Nephron progenitor cell (in vitro differentiated cells): ENCODE data around the gene APOF.

Source experiments
- DNase-seq: peaks from one replicate; pipeline ENCODE4 v3.0.0; 2021
- H3K27ac Mint-ChIP-seq: 2 replicates; pipeline ENCODE4 v1.8.0; 2021; ENCODE audit warnings: mild to moderate bottlenecking, moderate library complexity, mixed read lengths
- H3K27me3 Mint-ChIP-seq: 2 replicates; pipeline ENCODE4 v1.8.0; 2021; ENCODE audit warnings: mild to moderate bottlenecking, low read depth, mixed read lengths; ENCODE audit not compliant: poor library complexity
- H3K36me3 Mint-ChIP-seq: 2 replicates; pipeline ENCODE4 v1.8.0; 2021; ENCODE audit warnings: low read depth, mixed read lengths
- H3K4me1 Mint-ChIP-seq: 2 replicates; pipeline ENCODE4 v1.8.0; 2021; ENCODE audit warnings: mixed read lengths
- H3K4me3 Mint-ChIP-seq: 2 replicates; pipeline ENCODE4 v1.8.0; 2021; ENCODE audit warnings: mild to moderate bottlenecking, moderate library complexity, mixed read lengths
- H3K9me3 Mint-ChIP-seq: 2 replicates; pipeline ENCODE4 v1.8.0; 2021; ENCODE audit warnings: mild to moderate bottlenecking, moderate library complexity, mixed read lengths
- TF ChIP-seq, protein P1 (sequence below): fragments of 200-600 bp; sonication (generic); IDR thresholded peaks from 2 replicates; pipeline ENCODE4 v1.5.0; 2021; ENCODE audit warnings: antibody characterized with exemption

Gene APOF

DNA sequence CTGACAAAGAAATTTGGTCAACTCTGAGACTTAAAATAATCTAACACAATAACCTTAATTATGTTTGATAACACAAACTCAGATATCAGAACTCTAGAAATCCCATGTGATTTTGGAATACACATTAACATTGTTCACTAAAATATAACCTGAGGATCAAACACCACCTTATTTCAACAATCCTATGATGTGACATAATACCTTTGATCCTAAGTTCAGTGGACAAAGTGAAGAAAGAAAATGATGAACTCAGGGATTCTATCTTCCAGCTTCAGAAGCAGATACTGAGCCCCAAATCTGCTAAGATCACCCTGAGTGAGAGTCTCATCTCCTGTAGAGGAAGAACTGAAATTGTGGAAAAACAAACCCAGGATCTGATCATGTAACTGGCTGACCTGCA, 35.7 kb upstream of the APOF start:
- H3K36me3 Mint-ChIP-seq: no peaks in the 10 kb centered on the region
- H3K27ac Mint-ChIP-seq: no peak overlapping the region
- TF ChIP-seq, protein P1, sequence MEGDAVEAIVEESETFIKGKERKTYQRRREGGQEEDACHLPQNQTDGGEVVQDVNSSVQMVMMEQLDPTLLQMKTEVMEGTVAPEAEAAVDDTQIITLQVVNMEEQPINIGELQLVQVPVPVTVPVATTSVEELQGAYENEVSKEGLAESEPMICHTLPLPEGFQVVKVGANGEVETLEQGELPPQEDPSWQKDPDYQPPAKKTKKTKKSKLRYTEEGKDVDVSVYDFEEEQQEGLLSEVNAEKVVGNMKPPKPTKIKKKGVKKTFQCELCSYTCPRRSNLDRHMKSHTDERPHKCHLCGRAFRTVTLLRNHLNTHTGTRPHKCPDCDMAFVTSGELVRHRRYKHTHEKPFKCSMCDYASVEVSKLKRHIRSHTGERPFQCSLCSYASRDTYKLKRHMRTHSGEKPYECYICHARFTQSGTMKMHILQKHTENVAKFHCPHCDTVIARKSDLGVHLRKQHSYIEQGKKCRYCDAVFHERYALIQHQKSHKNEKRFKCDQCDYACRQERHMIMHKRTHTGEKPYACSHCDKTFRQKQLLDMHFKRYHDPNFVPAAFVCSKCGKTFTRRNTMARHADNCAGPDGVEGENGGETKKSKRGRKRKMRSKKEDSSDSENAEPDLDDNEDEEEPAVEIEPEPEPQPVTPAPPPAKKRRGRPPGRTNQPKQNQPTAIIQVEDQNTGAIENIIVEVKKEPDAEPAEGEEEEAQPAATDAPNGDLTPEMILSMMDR: no peak
- H3K27me3 Mint-ChIP-seq: peaks cover 11% of the 10 kb centered on the region
- H3K9me3 Mint-ChIP-seq: peaks cover 30% of the 10 kb centered on the region
- H3K4me1 Mint-ChIP-seq: no peaks in the 10 kb centered on the region
- H3K4me3 Mint-ChIP-seq: no peak overlapping the region
- no peak for DNase-seq

DNA sequence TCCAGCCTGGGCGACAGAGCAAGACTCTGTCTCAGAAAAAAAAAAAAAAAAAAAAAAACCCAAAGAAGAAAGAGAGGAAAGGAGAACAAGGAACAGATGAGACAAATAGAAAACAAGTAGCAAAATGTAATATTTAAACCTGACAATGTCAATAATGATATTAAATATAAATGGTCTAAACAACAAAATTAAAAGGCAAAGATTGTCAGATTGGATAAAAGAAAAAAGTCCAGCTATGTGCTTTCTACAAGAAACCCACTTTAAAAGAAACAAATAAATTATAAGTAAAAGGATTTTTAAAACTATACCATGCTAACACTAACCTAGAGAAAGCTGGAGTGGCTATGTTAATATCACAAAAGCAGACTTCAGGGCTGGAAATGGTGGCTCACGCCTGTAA, 29.7 kb upstream of the APOF start:
- Mint-ChIP-seq H3K4me1 (peaks cover 22% of the 10 kb centered on the region), H3K27ac (no peak overlapping the region)
- TF ChIP-seq, protein P1: no peak

DNA sequence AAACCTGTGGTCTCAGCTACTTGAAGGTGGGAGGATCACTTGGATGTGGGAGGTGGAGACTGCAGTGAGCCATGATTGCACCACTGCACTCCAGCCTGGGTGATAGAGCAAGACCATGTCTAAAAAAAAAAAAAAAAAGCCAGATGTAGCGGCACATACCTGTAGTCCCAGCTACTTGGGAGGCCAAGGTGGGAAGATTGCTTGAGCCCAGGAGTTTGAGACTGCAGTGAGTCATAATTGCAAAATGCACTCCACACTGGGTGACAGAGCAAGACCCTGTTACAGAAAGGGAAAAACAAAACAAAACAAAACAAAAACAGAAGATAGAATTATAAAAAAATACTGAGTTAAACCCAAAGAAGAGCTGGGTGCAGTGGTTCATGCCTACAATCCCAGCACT, 29.1 kb upstream of the APOF start:
- H3K4me1 Mint-ChIP-seq: peaks cover 28% of the 10 kb centered on the region
- H3K27me3 Mint-ChIP-seq: peaks cover 2% of the 10 kb centered on the region
- TF ChIP-seq, protein P1: no peak
- peaks cover 23% of the 10 kb centered on the region for H3K9me3 Mint-ChIP-seq
- DNase-seq: no peak
- no peak overlapping the region for H3K4me3 Mint-ChIP-seq
- no peak overlapping the region for H3K27ac Mint-ChIP-seq
- no peaks in the 10 kb centered on the region for H3K36me3 Mint-ChIP-seq

More for the DNA sequence above, 29.7 kb upstream of the APOF start:
- Mint-ChIP-seq H3K27me3 (peaks cover 2% of the 10 kb centered on the region), H3K9me3 (peaks cover 23% of the 10 kb centered on the region), H3K4me3 (no peak overlapping the region), H3K36me3 (no peaks in the 10 kb centered on the region)
- DNase-seq: no peak

DNA sequence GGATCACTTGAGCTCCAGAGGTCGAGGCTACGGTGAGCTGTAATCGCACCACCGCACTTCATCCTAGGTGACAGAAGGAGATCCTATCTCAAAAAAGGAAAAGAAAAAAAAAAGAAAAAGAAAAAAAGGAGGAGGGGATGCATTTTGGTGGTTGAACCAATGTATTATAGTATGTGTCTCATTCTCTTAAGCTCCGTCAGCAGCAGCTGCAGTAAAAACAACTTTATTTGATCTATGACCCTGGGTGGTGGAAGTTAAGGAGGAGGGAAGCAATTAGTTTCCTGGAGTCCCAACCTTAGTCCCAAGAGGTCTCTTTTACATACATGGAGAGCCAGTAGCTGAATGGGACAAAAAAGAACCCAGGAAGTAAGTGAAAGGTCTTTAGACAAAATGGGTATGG, 26.8 kb upstream of the APOF start:
- Mint-ChIP-seq H3K36me3 (no peaks in the 10 kb centered on the region), H3K4me3 (peak overlapping the region; percentile 60), H3K27ac (peak overlapping the region; percentile 94), H3K4me1 (peaks cover 38% of the 10 kb centered on the region), H3K9me3 (peaks cover 21% of the 10 kb centered on the region), H3K27me3 (peaks cover 11% of the 10 kb centered on the region)
- no peak for DNase-seq
- TF ChIP-seq, protein P1: no peak

DNA sequence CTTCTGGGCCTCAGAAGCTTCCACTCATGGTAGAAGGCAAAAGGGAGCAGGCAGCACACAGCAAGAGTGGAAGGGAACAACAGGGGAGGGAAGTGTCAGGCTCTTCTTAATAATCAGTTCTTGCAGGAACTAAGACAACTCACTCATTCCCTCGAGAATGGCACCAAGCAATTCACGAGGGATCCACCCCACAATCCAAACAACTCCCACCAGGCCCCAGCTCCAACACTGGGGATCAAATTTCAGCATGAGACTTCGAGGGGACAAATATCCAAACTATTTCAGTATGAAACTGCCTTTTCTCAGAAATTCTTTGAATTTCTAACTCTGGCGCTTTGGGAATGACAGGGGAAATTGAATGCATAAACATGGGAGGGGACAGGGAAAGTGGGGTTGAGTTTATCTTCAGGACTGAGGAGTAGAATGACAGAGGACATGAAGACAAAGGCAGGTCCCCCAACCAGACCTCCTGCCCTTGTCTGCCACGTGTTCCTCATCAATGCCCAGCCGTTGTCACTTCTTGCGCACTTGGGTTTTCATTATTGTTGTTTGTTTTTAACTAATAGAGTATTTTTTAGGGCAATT, 24.6 kb upstream of the APOF start:
- peaks cover 38% of the 10 kb centered on the region for H3K4me1 Mint-ChIP-seq

DNA sequence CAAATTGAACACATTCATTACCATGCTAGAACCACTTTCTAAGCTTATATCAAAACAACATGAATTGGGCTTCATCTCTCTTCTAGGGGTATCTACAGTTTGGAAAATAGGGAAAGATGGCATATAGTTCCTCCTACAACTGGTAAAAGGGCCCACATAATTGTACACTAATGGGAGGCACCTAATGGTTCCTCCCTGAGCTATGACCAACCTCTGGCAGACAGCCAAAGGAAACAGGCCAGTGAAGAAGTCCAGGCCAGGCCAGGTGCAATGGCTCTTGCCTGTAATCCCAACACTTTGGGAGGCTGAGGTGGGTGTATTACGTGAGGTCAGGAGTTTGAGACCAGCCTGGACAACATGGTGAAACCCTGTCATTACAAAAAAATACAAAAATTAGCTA, 23.2 kb upstream of the APOF start:
- Mint-ChIP-seq H3K4me1 (peaks cover 38% of the 10 kb centered on the region), H3K36me3 (no peaks in the 10 kb centered on the region), H3K9me3 (peaks cover 5% of the 10 kb centered on the region), H3K27ac (no peak overlapping the region), H3K27me3 (peaks cover 20% of the 10 kb centered on the region), H3K4me3 (no peak overlapping the region)
- no peak for DNase-seq
- TF ChIP-seq, protein P1: no peak

More for the DNA sequence above, 24.6 kb upstream of the APOF start:
- peak; percentile 16 for DNase-seq
- peaks cover 12% of the 10 kb centered on the region for H3K9me3 Mint-ChIP-seq
- peak overlapping the region; percentile 86 for H3K27ac Mint-ChIP-seq
- H3K36me3 Mint-ChIP-seq: no peaks in the 10 kb centered on the region
- H3K4me3 Mint-ChIP-seq: peak overlapping the region; percentile 28
- TF ChIP-seq, protein P1: no peak
- peaks cover 18% of the 10 kb centered on the region for H3K27me3 Mint-ChIP-seq
